ENCODE measurements around the gene SLC15A5.

Gene SLC15A5

GRCh38 chr12:16271062-16271461, 6.4 kb downstream of the SLC15A5 start:
- TF ChIP-seq CSRNP3 (CRISPR knock-in tag; IDR thresholded peaks at IDR 0.05) = no peak
- no peak for TF ChIP-seq ZNF70 (CRISPR knock-in tag; IDR thresholded peaks at IDR 0.05)
- no peak for TF ChIP-seq ZNF8 (CRISPR knock-in tag; IDR thresholded peaks at IDR 0.05)
- no peak for TF ChIP-seq TSHZ2 (CRISPR knock-in tag; IDR thresholded peaks at IDR 0.05)
- no peak for TF ChIP-seq BACH2 (CRISPR knock-in tag; IDR thresholded peaks at IDR 0.05; ENCODE audit: borderline replicate concordance)
- TF ChIP-seq ZC3H10 (CRISPR knock-in tag; IDR thresholded peaks at IDR 0.05) = no peak
- no peak for TF ChIP-seq ESRRG (CRISPR knock-in tag; IDR thresholded peaks at IDR 0.05)
- no peak for TF ChIP-seq CREB5 (CRISPR knock-in tag; IDR thresholded peaks at IDR 0.05; ENCODE audit: low read depth)
- no peak for TF ChIP-seq ZNF565 (CRISPR knock-in tag; conservative IDR thresholded peaks at IDR 0.05; ENCODE audit: low read depth)
- no peak for TF ChIP-seq CSDC2 (CRISPR knock-in tag; IDR thresholded peaks at IDR 0.05)
- TF ChIP-seq POU6F1 (CRISPR knock-in tag; IDR thresholded peaks at IDR 0.05; ENCODE audit: borderline replicate concordance, low read depth) = no peak
- no peak for TF ChIP-seq TCF4 (CRISPR knock-in tag; IDR thresholded peaks at IDR 0.05; ENCODE audit: borderline replicate concordance)
- TF ChIP-seq OSR1 (CRISPR knock-in tag; IDR thresholded peaks at IDR 0.05) = no peak
- no peak for TF ChIP-seq TOX (CRISPR knock-in tag; IDR thresholded peaks at IDR 0.05; ENCODE audit: borderline replicate concordance)
- no peak for TF ChIP-seq RARB (CRISPR knock-in tag; IDR thresholded peaks at IDR 0.05)
- no peak for TF ChIP-seq PATZ1 (CRISPR knock-in tag; IDR thresholded peaks at IDR 0.05; ENCODE audit: borderline replicate concordance)
- no peak for ATAC-seq

- ATAC-seq = no peak
- TF ChIP-seq ZNF70 (CRISPR knock-in tag; IDR thresholded peaks at IDR 0.05) (no peak), ARNTL (CRISPR knock-in tag; IDR thresholded peaks at IDR 0.05; ENCODE audit: borderline replicate concordance, low read depth) (no peak), ZFP30 (CRISPR knock-in tag; IDR thresholded peaks at IDR 0.05) (no peak), PPARA (CRISPR knock-in tag; IDR thresholded peaks at IDR 0.05; ENCODE audit: borderline replicate concordance) (no peak), TOX (CRISPR knock-in tag; IDR thresholded peaks at IDR 0.05; ENCODE audit: borderline replicate concordance) (no peak), CREB5 (CRISPR knock-in tag; IDR thresholded peaks at IDR 0.05; ENCODE audit: low read depth) (no peak), GLIS3 (CRISPR knock-in tag; IDR thresholded peaks at IDR 0.05) (no peak), TCF4 (CRISPR knock-in tag; IDR thresholded peaks at IDR 0.05; ENCODE audit: borderline replicate concordance) (no peak), SNAI2 (CRISPR knock-in tag; IDR thresholded peaks at IDR 0.05) (no peak), ESRRG (CRISPR knock-in tag; IDR thresholded peaks at IDR 0.05) (no peak), OSR1 (CRISPR knock-in tag; IDR thresholded peaks at IDR 0.05) (no peak), CSRNP3 (CRISPR knock-in tag; IDR thresholded peaks at IDR 0.05) (no peak), BACH2 (CRISPR knock-in tag; IDR thresholded peaks at IDR 0.05; ENCODE audit: borderline replicate concordance) (no peak), RARB (CRISPR knock-in tag; IDR thresholded peaks at IDR 0.05) (no peak), CSDC2 (CRISPR knock-in tag; IDR thresholded peaks at IDR 0.05) (no peak), ISL1 (CRISPR knock-in tag; IDR thresholded peaks at IDR 0.05) (no peak), ZFP3 (CRISPR knock-in tag; IDR thresholded peaks at IDR 0.05) (no peak), ZC3H10 (CRISPR knock-in tag; IDR thresholded peaks at IDR 0.05) (no peak), ZNF8 (CRISPR knock-in tag; IDR thresholded peaks at IDR 0.05) (no peak)
These were observed 7.5 kb downstream of the SLC15A5 start for GRCh38 chr12:16269946-16270345.

Measured in SK-N-SH treated with all-trans-retinoic acid at 6 μM for 48 hours (cell line).